ENCODE results near the gene G3BP1. TPM values are rescaled to one million over a fixed set of nuclear protein-coding genes. Genes with fewer than 3 reads are reported as not detected.
"Not testable (repeated sequence)": the region's sequence is repeated elsewhere in the genome, so short reads cannot be mapped to it uniquely, and the experiment has no call there.

The G3BP1 gene
- polyA plus RNA-seq, 1 donor = 95.0 TPM

GRCh38 chr5:151798674-151799073, 26.9 kb downstream of the G3BP1 start:
- no peak for DNase-seq (ENCODE audit: low read depth)

GRCh38 chr5:151799407-151799806, 27.7 kb downstream of the G3BP1 start:
- no peak for DNase-seq (ENCODE audit: low read depth)

GRCh38 chr5:151800532-151800931, 28.8 kb downstream of the G3BP1 start:
- no peak for DNase-seq (ENCODE audit: low read depth)

GRCh38 chr5:151805414-151806223, 33.9 kb downstream of the G3BP1 start:
- no peak for DNase-seq (ENCODE audit: low read depth)

GRCh38 chr5:151808451-151809169, 36.9 kb downstream of the G3BP1 start:
- no peak for DNase-seq (ENCODE audit: low read depth)

GRCh38 chr5:151810449-151810848, 38.7 kb downstream of the G3BP1 start:
- no peak for DNase-seq (ENCODE audit: low read depth)

- no peak for DNase-seq (ENCODE audit: low read depth)
Measured at GRCh38 chr5:151810897-151811296, 39.1 kb downstream of the G3BP1 start.

GRCh38 chr5:151811593-151812321, 40.0 kb downstream of the G3BP1 start:
- DNase-seq (ENCODE audit: low read depth) = no peak

GRCh38 chr5:151812757-151813309, 41.1 kb downstream of the G3BP1 start:
- DNase-seq (ENCODE audit: low read depth) = no peak

- no peak for DNase-seq (ENCODE audit: low read depth)
Measured at GRCh38 chr5:151815051-151815450, 43.3 kb downstream of the G3BP1 start.

GRCh38 chr5:151819830-151820229, 48.1 kb downstream of the G3BP1 start:
- no peak for DNase-seq (ENCODE audit: low read depth)

- no peak for DNase-seq (ENCODE audit: low read depth)
Measured at GRCh38 chr5:151820271-151820670, 48.5 kb downstream of the G3BP1 start.

- DNase-seq (ENCODE audit: low read depth) = no peak
Measured at GRCh38 chr5:151820903-151821302, 49.1 kb downstream of the G3BP1 start.

- no peak for DNase-seq (ENCODE audit: low read depth)
Measured at GRCh38 chr5:151822141-151822540, 50.4 kb downstream of the G3BP1 start.

GRCh38 chr5:151825445-151825844, 53.7 kb downstream of the G3BP1 start:
- DNase-seq (ENCODE audit: low read depth) = peak; percentile 56

- no peak for DNase-seq (ENCODE audit: low read depth)
Measured at GRCh38 chr5:151829370-151829769, 57.6 kb downstream of the G3BP1 start.

GRCh38 chr5:151832843-151833242, 61.1 kb downstream of the G3BP1 start:
- DNase-seq (ENCODE audit: low read depth) = not testable (repeated sequence)

- DNase-seq (ENCODE audit: low read depth) = no peak
Measured at GRCh38 chr5:151846765-151847164, 75.0 kb downstream of the G3BP1 start.

GRCh38 chr5:151847871-151848270, 76.1 kb downstream of the G3BP1 start:
- no peak for DNase-seq (ENCODE audit: low read depth)

GRCh38 chr5:151855701-151856100, 83.9 kb downstream of the G3BP1 start:
- no peak for DNase-seq (ENCODE audit: low read depth)

- DNase-seq (ENCODE audit: low read depth) = no peak
Measured at GRCh38 chr5:151856861-151857260, 85.1 kb downstream of the G3BP1 start.

- DNase-seq (ENCODE audit: low read depth) = not testable (repeated sequence)
Measured at GRCh38 chr5:151860867-151861266, 89.1 kb downstream of the G3BP1 start.

Data from forelimb muscle (tissue), 1 donor.